Measurements from ENCODE around the gene CPZ.

Gene CPZ

GRCh38 chr4:8656711-8657380, 64.3 kb downstream of the CPZ start:
- no peak for FAIRE-seq

GRCh38 chr4:8657381-8658088, 65.0 kb downstream of the CPZ start:
- FAIRE-seq, result no peak

GRCh38 chr4:8662776-8663175, 70.2 kb downstream of the CPZ start:
- FAIRE-seq, result no peak

- no peak for FAIRE-seq
Observed at GRCh38 chr4:8664031-8664805, 71.7 kb downstream of the CPZ start.

- FAIRE-seq, result no peak
Observed at GRCh38 chr4:8664976-8665375, 72.4 kb downstream of the CPZ start.

GRCh38 chr4:8665406-8666360, 73.1 kb downstream of the CPZ start:
- no peak for FAIRE-seq

GRCh38 chr4:8666581-8666980, 74.0 kb downstream of the CPZ start:
- no peak for FAIRE-seq
